HG03354 (cell line): ENCODE data around the gene PTK6.
"Not testable (repeated sequence)": the region's sequence is repeated elsewhere in the genome, so short reads cannot be mapped to it uniquely, and the experiment has no call there.

Source experiments
- ATAC-seq: cut with Tn5 transposase; IDR thresholded peaks from one replicate; pipeline ENCODE4 v1.9.1; 2021; ENCODE audit warnings: mild to moderate bottlenecking; ENCODE audit not compliant: unreplicated experiment, poor library complexity, severe bottlenecking

The PTK6 gene

GRCh38 chr20:63559485-63560332, 22.5 kb upstream of the PTK6 start:
- not testable (repeated sequence) for ATAC-seq

GRCh38 chr20:63558804-63559484, 21.8 kb upstream of the PTK6 start:
- ATAC-seq, result no peak

- ATAC-seq, result no peak
Observed at GRCh38 chr20:63557481-63557891, 20.3 kb upstream of the PTK6 start.

DNA sequence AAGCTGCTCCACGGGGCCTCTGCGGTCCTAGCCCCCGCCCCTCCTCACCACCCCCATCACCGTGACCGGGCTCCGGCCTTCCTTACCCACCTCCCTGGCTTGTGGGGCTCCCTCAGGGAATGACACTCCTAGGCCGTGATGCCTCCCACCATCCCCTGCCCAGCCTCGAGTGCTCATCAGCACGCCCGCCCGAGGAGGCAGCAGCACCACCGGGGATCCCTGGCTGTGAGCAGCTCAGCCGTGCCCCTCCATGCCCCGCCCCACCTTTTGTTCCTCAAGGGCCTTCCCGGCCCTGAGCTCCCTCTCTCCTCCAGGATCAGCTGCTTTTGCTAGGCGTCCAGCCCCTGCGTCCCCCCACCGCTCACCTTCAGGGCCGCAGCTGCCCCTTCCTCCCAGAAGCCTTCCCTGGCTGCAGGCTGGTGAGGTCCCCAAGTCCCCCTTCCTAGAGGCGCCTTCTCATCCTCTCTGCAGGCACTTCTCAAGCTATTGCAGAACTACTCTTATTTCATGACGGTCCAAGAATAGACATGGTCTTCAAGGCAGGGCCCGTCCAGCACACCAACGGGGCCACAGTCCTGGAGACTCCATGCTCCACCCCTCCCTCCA, 19.8 kb upstream of the PTK6 start:
- no peak for ATAC-seq

- ATAC-seq, result no peak
Observed at GRCh38 chr20:63555661-63556381, 18.6 kb upstream of the PTK6 start.

GRCh38 chr20:63554361-63555278, 17.4 kb upstream of the PTK6 start:
- ATAC-seq, result no peak

DNA sequence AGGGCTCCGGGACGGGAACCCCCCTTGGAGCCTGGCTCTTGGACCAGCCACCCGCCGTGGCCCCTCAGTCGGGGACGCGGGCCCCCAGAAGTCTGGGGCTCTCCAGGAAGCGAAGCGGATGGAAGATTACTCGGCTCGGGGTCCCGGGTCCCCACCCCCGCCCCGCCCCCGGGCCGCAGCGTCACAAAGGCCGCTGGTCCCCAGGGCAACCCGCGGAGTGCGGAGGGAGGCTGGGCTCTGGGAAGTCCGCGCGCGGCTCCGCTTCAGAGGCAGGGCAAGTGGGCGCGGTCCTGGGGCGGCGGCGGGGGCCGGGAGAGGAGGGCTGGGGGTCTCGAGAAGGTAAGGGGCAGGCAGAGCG, 16.7 kb upstream of the PTK6 start, which contains the start of gene FNDC11:
Gene FNDC11, plus strand, starts transcription at position 227 of the 358 bp plus-strand sequence. CDS start 1,505 bp downstream, outside the sequence.
- ATAC-seq, result peak; percentile 22

- ATAC-seq, result peak; percentile 49
Observed at GRCh38 chr20:63553251-63553932, 16.2 kb upstream of the PTK6 start.

GRCh38 chr20:63552481-63553249, 15.5 kb upstream of the PTK6 start:
- peak; percentile 51 for ATAC-seq

DNA sequence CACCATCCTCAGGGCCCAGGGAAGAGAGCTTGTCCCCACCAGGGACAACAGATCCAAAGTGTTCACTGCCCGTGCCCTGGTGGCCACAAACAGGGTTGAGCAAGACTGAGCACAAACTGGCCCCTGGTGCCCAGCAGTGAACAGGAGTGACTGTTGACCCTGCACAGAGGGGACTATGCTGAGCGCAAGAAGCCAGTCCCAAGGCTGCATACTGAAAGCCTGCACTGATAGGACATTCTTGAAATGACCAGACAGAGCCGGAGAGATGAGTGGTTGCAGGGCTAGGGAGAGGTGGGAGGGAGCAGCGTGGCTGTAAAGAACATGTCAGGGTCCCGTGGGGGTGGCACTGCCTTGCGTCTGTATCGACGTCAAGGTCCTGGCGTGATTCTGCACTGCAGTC, 13.9 kb upstream of the PTK6 start:
- ATAC-seq, result no peak

GRCh38 chr20:63549679-63550282, 12.6 kb upstream of the PTK6 start:
- no peak for ATAC-seq

DNA sequence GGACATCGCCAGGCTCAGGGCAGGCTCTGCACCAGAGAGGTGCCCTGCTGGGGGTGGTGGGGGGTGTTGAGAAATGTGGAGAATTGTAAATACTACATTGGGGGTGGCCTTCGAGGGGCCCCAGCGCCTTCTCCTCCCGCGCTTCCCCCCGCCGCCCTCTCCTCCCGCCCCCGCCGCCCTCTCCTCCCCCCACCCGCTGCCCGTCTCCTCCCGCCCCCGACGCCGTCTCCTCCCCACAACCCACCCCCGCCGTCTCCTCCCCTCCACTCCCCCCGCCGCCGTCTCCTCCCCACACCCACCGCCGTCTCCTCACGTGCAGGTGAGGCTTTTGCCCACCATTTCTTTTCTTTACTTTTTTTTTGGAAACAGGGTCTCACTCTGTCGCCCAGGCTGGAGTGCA, 11.8 kb upstream of the PTK6 start:
- ATAC-seq, result no peak

DNA sequence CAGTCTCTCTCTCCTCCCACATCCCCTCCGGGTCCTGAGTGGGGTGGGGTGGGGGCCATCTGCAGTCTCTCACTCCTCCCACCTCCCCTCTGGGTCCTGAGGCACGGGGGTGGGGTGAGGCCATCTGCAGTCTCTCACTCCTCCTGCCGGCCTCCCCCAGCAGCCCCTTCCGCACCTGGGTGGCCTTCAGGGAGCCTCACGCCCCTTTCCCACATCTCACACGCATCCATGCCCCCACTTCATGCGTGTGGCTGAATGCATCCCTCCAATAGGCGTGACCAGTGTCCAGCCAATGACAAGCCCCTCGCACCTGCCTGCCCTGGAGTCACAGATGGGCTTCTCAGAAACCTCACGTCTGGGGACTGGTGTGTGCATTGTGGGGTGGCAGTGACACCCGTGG, 11.4 kb upstream of the PTK6 start:
- ATAC-seq, result no peak

DNA sequence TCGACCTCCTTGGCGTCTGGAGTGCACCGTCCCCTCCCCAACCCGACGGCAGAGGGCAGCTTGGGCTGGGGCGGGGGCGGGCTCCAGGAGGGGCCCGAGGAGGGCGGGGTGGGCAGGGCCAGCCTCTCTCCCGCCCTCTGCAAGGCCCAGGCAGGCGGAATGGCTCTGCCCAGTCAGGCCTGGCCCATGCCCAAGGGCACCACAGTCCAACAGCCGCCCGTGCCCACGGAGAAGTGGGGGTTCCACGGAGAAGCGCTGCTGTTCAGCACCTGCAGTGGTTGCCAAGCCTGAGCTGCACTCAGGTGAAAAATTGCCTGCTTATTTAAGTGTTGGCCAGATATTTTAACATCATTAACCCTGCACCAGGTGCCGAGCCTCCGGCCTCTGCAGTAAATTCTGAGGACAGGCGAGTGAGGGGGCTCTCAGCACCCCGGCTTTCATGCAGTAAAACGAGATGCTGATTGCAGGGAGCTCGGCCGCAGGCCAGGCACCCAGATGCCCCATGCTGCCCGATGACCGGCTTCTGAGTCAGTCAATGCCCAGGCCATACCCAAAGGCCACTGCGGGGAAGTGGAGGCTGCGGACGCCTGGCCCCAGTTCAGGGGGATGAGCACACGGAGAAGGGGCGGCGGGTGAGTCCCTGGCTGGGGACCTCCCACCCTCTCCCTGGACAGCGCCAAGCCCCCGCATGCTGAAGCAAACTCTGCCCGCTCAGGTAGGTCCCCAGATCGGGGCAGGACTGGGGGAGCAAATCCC, 10.7 kb upstream of the PTK6 start, which contains the start of gene SRMS:
Gene SRMS, minus strand, starts transcription at position 25 of the 756 bp plus-strand sequence. CDS start 286 bp downstream, outside the sequence.
- ATAC-seq, result no peak

GRCh38 chr20:63546956-63547724, 10.0 kb upstream of the PTK6 start:
- no peak for ATAC-seq
